HTR-8/SVneo (cell line): ENCODE data around the gene TAOK2.
"Not testable (repeated sequence)": the region's sequence is repeated elsewhere in the genome, so short reads cannot be mapped to it uniquely, and the experiment has no call there.

ENCODE experiments used
- DNase-seq: peaks from one replicate; pipeline ENCODE4 v3.0.0; 2011; ENCODE audit warnings: low spot score, mixed read lengths; ENCODE audit not compliant: insufficient read length
- FAIRE-seq: peaks from 2 replicates; lab custom pipeline; 2011; peaks lifted over from hg19 to GRCh38; lab: Jason Lieb, UNC

The TAOK2 gene

DNA sequence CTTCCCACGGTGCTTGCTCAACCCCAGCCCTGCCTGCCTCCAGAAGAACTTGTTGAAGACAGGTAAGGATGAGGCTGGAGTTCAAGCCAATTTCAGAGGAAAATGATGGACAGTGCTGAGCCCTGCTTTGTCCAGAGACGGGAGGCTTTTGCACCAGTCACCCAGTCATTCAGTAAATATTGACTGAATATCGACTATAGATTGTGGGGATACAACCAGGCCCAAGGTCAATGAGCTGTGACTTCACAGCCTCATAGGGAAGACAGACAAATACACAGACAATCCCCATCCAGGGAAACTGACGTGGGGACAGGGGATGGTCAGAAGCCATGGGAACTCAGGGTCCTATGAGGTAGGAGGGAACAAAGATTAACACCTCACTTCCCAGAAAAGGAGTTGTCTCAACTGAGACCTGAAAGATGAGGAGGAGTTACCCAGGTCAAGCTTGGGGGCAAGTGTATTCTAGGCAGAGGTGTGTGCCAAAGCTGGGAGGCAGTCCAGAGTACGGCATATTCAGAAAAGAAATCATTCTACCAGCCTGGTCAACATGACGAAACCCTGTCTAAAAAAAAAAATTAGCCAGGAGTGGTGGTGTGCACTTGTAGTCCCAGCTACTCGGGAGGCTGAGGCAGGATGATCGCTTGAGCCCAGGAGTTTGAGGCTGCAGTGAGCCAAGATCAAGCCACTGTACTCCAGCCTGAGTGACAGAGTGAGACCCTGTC, 43.0 kb downstream of the TAOK2 start:
- FAIRE-seq (no peak), DNase-seq (no peak)

DNA sequence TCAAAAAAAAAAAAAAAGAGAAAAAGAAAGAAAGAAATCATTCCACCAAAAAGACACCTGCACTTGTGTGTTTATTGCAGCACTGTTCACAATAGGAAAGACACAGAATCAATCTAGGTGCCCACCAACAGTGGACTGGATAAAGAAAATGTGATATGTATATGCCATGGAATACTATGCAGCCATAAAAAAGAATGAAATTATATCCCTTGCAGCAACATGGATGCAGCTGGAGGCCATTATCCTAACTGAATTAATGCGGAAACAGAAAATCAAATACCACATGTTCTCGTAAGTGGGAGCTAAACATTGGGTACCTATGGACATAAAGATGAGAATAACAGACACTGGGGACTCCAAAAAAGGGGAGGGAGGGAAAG, 43.6 kb downstream of the TAOK2 start:
- FAIRE-seq (no peak), DNase-seq (no peak)

DNA sequence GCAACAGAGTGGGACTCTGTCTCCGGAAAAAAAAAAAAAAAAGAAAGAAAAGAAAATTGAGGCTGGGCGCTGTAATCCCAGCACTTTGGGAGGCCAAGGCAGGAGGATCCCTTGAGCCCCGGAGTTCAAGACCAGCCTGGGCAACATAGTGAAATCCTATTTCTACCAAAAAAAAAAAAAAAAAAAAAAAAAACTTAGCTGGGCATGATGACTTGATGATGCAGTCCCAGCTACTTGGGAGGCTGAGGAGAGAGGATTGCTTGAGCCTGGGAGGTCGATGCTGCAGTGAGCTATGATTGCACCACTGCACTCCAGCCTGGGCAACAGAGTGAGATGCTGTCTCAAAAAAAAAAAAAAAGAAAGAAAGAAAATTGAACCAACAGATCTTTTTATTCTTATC, 44.3 kb downstream of the TAOK2 start:
- FAIRE-seq, DNase-seq: not testable (repeated sequence)

DNA sequence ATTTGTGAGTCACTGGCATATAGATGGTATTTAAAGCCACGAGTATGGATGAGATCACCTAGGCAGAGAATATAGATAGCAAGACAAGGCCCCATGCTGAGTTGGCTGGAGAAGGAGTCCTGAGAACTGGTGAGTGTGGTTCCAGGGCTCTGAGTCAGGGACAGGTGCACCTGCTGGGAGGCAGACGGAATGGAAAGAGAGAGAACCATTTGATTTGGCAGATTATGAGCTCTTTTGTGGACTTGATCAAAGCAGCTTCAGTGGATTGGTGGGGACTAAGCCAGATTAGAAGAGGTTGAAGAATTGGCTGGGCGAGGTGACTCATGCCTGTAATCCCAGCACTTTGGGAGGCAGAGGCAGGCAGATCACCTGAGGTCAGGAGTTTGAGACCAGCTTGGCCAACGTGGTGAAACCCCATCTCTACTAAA, 45.1 kb downstream of the TAOK2 start:
- no peak for DNase-seq

DNA sequence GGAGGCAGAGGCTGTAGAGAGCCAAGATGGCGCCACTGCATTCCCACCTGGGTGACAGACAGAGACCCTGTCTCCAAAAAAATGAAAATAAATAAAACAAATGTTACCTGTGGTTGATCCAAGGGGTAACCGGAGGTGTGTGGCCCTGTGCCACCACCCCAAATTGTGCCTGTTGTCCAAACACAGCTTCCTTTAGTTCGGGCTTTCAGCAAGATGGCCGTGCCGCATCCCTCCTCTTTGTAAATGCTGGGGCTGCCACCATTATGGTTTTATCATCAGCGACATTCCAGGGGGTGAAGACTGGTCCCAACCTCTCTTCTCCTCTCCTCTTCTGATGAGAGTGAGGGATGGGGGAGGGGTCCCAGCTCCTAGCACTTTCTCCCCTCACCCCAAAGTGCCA, 49.2 kb downstream of the TAOK2 start, which contains the start of gene C16orf92:
TSS of gene C16orf92 (plus strand) at position 312 of the 400 bp plus-strand sequence. CDS start 143 bp downstream, outside the sequence.
- DNase-seq (no peak), FAIRE-seq (no peak)

More for the DNA sequence above, 45.1 kb downstream of the TAOK2 start:
- no peak for FAIRE-seq

DNA sequence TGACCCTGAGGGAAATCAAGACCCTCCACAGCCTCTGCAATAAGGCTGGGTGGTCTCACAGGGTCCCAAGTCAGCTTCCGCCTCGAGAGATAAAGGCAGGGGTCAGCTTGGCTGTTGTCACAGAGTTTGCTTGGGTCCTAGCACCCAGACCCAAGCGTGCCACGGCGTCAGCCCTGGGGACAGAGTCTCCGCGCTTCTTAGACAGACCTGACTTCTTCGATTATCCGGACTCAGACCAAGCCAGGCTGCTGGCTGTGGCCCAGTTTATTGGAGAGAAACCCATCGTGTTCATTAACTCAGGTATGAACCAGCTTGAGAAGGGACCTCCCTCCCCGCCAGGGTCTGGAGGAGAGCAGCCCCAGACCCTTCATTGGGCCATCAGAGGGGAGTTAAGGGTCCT, 49.9 kb downstream of the TAOK2 start:
- FAIRE-seq = no peak
- DNase-seq = no peak

DNA sequence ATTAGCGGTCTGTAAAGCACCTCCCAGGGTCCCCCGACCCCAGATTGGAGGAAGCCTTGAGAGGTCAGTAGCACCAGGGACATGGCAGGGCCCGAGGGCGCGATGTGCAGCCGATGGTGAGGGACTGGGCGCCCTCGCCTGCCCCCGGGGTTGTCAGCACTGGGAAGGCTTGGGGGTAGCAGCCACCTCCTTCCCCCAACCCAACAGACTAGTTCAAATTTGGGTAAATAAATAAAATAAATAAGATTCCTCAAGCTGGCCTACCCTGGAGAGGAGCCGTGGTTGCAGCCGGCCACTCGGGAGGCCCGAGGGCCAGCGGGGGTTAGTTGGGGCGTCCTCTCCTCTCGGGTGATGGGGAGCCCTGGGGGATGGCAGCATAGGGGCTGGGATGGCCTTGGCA, 50.8 kb downstream of the TAOK2 start:
- FAIRE-seq (no peak), DNase-seq (no peak)

DNA sequence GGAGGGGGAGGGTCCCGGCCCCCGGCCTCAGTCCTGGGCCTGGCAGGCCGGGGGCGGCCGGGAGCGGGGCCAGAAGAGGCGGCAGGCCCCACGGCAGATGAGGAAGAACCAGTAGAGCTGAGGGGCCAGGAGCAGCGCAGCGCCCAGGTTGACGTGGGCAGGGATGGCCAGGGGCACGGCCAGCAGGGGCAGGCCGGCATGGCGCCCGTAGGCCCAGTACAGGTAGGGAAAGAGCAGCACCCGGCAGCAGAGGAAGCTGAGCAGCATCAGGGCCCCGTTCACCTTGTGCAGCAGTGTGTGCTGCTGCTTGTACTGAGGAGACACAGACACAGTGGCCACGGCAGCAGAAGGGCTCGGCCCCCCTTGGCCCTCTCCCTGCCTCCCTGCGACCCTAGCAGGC, 51.5 kb downstream of the TAOK2 start:
- FAIRE-seq (no peak), DNase-seq (no peak)

DNA sequence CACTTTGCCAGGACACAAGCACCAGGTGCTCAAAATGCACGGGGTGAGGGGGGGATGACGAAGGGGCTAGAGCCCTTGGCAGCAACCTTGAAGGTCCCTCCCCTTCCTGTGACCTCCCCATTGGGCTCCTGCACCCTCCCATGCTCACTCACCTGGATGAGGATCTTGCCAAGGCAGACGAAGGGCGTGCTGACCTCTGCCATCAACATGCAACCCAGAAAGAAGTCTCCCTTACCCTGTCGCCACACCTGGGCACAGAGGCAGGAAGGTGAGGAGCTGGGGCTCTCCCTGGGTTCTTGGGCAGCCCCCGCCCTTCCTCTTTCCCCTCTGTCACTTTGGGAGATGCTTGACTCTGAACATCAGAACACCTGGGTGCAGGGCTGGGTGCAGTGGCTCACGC, 51.9 kb downstream of the TAOK2 start:
- DNase-seq (no peak), FAIRE-seq (no peak)

DNA sequence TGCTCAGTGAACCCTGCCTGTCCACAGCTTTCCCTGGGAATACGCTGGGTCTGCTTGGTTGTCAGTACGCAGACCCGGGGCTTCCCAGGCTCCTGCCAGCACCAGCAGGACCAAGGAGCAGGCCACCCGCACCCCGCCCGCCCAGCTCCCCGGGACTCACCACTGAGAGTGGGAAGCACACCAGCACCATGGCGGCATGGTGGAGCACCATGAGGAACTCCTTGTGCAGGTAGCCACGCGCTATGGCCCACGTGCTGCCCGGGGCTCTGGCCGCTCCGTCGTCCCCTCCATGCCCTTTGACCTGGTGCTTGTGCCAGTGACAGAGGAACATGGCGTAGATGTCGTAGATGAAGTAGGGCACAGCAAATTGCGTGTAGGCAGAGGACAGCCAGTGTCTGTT, 52.8 kb downstream of the TAOK2 start:
- DNase-seq = no peak
- no peak for FAIRE-seq

DNA sequence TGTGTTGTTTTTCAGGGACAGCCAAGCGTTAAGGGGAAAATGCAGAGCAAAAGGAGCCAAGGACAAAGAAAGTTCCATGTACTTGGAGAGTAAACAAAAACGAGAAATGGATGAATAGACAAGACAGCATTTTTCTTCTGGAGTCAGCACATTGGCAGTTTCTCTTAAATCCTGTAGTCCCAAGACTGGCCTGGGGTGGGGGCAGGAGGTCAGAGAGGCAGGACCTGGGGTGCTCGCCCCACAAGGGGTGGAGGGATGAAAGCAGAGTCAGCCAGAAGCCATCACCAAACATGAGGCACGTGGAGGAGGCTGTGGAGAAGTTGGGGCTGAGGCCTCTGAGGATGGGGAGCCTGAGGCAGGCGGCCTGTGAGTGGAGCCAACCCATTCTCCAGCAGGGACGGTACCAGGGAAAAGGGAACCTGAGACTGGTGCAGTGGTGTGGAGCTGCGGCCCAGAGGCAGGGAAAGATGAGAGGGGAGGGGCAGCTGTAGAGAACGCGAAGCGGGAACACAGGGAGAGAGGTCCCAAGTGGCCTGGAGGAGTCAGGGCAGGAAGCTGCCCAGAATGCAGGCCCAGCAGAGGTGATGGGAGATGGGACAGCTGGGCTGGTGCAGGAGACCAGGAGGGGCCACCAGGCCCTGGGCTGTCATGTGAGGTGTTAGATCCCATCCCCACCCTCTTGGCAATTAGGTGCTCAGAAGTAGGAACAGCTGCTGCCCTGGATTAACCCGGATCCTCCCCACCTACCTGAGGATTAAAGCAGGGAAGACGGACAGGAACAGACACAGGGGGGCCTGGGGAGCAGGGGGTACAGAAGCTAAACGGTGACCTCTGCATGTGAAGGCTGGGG, 54.1 kb downstream of the TAOK2 start:
- FAIRE-seq = no peak
- DNase-seq = no peak

DNA sequence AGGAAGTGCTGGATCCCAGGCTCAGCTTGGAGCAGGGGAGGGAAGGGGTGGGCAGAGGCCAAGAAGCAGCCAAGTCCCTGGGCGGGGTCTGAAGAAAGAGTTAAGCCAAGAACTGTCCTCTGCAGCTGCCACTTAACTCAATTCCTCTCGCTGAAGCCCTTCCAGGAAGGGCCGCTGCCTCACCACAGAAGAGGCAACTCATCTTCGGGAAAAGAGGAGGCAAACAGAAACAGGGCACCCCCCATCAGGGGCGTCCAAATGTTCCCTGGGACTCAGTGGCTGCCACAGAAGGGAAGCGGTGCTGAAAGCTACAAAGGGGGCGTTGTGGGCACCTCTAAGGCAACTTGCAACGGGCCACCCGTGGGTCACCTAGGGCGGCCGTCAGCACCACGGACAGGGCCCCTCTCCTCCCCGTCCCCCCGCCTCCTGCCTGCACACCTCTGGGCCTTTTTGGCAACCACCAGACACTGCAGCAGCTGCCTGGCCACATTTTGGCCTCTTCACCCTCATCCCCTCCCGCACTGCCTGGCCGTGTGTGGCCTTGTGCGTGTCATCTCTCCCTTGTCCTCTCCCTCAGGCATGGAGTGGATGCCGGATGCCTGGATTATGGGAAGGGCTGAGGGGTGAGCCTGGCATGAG, 54.9 kb downstream of the TAOK2 start:
- FAIRE-seq = no peak
- DNase-seq = no peak

DNA sequence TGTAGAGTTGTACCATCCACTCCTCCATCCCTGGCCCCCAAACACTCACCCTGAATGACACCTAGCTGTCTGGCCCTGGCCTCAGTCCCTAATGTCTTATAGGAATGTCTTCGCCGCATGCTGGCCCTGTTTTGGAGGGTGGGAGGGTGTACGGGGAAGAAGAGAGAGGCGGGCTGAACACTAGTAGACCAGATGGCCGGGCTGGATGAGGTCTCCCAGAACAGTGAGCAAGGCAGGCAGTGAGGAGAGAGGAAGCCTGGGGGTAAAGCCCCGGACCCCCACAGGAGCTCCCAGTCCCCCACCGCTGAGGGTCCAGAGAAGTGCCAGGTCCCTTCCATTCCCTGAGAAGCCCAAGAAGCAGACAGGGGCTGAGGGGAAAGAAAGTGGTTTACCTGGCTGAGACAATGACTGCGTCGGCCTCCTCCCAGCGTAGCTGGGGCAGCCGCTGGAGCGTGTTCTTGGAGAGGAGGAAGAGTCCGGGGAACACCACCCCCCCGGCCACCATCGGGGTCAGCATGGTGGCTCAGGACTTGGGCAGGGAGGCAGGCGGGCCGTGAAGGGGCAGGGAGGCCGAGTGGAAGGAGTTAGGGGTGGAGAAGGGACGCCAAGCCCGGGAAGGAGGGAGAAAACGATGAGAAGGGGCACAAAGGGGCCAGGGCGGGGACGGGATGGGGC, 56.5 kb downstream of the TAOK2 start:
- FAIRE-seq (no peak), DNase-seq (no peak)

DNA sequence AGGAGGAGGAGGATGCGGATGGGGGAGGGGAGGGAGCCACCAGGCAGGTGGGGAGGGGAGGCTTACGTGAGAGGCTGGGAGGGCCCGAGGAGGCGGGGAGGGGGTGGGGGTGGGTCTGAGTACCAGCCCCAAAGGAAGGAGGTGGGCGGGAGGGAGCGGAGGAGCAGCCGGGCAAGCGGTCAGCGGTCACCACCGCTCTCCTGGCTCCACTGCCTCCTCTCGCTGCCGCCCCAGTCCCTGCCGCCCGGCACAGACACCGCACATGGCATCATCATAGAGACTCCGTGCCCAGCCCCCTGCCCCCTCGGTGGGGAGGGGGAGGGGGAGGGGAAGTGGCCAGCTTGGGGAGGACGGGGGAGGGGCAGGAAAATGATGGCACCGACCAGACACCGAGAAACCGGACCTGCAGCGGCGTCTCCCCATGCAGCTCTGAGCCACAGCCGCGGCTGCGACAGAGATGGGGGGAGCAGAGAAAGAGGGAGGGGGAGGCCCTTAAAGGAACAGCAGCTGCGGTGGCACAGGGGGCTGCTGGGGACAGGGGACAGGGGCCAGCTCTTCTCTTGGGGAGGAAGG, 57.3 kb downstream of the TAOK2 start, which contains the start of gene TLCD3B:
TSS of gene TLCD3B (minus strand) at position 431 of the 573 bp plus-strand sequence. CDS start 744 bp downstream, outside the sequence.
- no peak for DNase-seq
- FAIRE-seq = no peak

DNA sequence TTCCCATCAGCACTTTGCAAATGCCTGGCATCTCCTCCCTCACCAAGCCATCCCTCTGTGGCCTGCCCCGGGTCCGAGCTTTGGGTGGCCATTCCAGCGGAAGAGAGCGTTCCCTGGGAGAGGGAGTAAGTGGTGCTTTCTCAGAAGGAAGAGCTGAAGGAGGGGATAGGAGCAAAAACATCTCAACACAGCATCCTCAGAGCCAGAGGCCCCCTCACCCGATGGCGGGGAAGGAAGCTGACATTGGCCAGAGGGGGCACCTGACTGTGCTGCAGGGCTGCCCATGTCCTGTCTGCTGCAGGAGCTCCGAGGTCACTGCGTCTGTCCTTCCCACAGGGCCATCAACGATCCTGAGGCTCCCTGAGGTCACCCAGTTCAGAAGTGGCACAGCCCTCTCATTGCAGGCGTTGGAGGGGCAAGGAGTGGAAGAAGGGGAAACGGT, 57.8 kb downstream of the TAOK2 start:
- FAIRE-seq (no peak), DNase-seq (no peak)

DNA sequence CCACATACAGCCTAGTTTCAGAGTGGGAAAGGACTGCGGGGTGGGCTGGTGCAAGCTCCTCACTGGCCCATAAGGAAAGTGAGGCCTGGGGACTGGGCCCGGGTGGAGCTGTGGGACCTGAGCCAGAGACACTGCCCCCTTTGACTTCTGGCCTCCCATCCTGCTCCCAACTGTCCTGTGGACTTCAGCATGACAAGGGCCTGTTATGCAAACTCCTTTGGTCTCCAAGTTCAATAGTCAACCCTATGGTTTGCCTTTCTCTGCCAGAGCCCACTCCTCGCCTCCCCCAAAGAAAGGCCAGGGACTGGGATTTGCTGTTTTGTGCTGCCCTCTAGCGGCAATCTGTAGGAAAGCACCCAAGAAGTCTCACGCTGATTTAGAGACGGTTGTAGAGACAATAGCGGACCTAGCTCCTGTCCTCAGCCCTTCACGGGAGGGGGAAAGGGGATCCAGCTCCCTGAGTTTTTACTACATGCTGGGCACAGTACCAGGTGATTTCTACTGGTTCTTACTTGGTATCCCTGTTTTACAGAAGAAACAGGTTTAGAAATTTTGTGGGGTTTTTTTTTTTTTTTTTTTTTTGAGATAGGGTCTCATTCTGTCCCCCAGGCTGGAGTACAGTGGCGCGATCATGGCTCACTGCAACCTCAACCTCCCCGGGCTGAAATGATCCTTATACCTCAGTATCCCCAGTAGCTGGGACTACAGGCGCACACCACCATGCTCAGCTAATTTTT, 58.6 kb downstream of the TAOK2 start:
- DNase-seq = peak; percentile 74
- FAIRE-seq = no peak

DNA sequence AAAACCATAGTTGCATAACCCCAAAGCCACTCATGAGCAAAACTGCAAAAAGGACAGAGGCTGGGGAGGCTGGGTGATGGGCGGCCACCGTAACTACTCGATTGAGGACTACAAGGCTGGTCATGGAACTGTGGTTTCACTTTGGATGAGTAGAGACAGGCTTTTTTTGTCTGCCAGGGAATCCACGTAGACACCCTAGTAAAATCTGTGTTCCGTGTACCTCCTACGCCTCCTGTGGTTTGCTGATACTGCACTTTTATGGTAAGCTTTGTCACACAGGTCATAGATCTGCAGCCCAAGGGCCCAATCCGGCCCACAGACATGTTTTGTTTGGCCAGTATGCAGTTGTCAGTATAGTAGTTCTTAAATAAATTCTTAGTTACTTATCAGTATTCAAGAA, 59.6 kb downstream of the TAOK2 start:
- FAIRE-seq = no peak

DNA sequence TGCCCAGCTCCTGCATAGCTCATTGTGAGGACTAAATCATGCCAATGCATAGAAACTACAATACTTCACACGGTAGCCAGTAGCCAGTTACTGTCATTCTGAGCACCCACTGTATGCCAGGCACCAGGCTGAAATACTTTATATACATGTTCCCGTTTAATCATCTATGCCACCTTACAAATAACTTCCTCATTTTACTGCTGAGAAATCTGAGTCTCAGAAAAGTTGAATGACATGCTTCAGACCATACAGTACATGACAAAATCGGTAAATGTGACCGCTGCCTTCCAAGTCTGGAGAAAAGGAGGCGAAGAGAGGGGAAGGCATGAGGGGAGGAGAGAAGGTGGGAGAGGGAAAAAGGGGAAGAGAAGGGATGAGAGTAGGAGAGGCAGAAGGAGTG, 66.6 kb downstream of the TAOK2 start:
- FAIRE-seq (no peak), DNase-seq (no peak)

More for the DNA sequence above, 59.6 kb downstream of the TAOK2 start:
- DNase-seq = no peak

DNA sequence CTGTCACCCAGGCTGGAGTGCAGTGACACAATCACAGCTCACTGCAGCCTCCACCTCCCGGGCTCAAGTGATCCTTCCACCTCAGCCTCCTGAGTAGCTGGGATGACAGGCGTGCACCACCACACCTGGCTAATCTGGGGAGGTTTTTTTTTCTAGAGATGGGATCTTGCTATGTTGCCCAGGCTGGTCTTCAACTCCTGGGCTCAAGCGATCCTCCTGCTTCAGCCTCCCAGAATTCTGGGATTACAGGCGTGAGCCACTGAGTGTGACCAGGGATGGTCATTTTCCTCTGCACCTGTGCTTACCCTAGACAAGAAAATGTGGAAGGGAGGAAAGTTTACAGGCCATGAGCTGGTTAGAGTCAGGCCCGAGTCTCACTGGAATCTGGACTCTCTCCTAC, 67.0 kb downstream of the TAOK2 start:
- DNase-seq, FAIRE-seq: not testable (repeated sequence)
